HEK293 (cell line): ENCODE data around the gene NSFL1C.

ENCODE experiments used
- CTCF ChIA-PET: fragments of 350-600 bp; formaldehyde crosslinking; extraction: SDS; loops from one replicate; lab custom pipeline; 2021; ENCODE audit warnings: antibody characterized with exemption; lab: Yijun Ruan, JAX
- POLR2A ChIA-PET: fragments of 300-600 bp; formaldehyde crosslinking; extraction: SDS; loops from one replicate; lab custom pipeline; 2020; ENCODE audit warnings: antibody characterized with exemption, inconsistent platforms; lab: Yijun Ruan, JAX
- H3K27ac ChIP-seq: fragments of 200-500 bp; sonication (Bioruptor generic); 2 replicates; pipeline ENCODE4 v1.5.1; 2014; ENCODE audit warnings: low read depth, low read length, control low read depth, inconsistent platforms; ENCODE audit errors: extremely low read depth
- H3K36me3 ChIP-seq, 2 experiments: fragments of 200-500 bp in 1 of 2; sonication (Bioruptor generic) in 1 of 2; 1 replicate in 1 of 2; 2 replicates in 1 of 2; pipeline ENCODE4 v1.5.1; 2014 to 2017; ENCODE audit warnings: inconsistent platforms in 2 of 2, low read length in 2 of 2; ENCODE audit not compliant: control insufficient read depth in 2 of 2, insufficient read depth in 1 of 2
- H3K4me1 ChIP-seq: fragments of 200-500 bp; sonication (Bioruptor generic); 2 replicates; pipeline ENCODE4 v1.5.1; 2014; ENCODE audit warnings: mild to moderate bottlenecking, low read length, inconsistent platforms; ENCODE audit not compliant: control insufficient read depth, insufficient read depth
- H3K4me3 ChIP-seq: 2 replicates; pipeline ENCODE4 v1.5.1; 2011; ENCODE audit warnings: low read depth, mild to moderate bottlenecking, control low read depth, low read length, moderate library complexity
- H3K9me3 ChIP-seq: fragments of 200-500 bp; sonication (Bioruptor generic); 2 replicates; pipeline ENCODE4 v1.5.1; 2014; ENCODE audit warnings: low read depth, low read length, inconsistent platforms; ENCODE audit not compliant: control insufficient read depth, insufficient read depth
- BCL11B ChIP-seq: fragments of 450-650 bp; formaldehyde crosslinking; IDR thresholded peaks from 2 replicates; pipeline ENCODE4 v1.5.1; 2016; ENCODE audit warnings: low read depth, missing biosample characterization, missing genetic modification characterization
- GLI2 ChIP-seq: fragments of 450-650 bp; formaldehyde crosslinking; IDR thresholded peaks from 2 replicates; pipeline ENCODE4; 2017; ENCODE audit warnings: missing biosample characterization, missing genetic modification characterization, low read depth, borderline replicate concordance
- OSR2 ChIP-seq: fragments of 450-650 bp; formaldehyde crosslinking; IDR thresholded peaks from 2 replicates; pipeline ENCODE4 v1.5.1; 2016; ENCODE audit warnings: missing biosample characterization, missing genetic modification characterization
- REPIN1 ChIP-seq: fragments of 450-650 bp; formaldehyde crosslinking; IDR thresholded peaks from 2 replicates; pipeline ENCODE4 v1.5.1; 2017; ENCODE audit warnings: missing biosample characterization, missing genetic modification characterization, low read depth
- SCRT1 ChIP-seq: fragments of 450-650 bp; formaldehyde crosslinking; IDR thresholded peaks from 2 replicates; pipeline ENCODE4 v1.5.1; 2016; ENCODE audit warnings: missing biosample characterization, missing genetic modification characterization, borderline replicate concordance
- SP7 ChIP-seq: fragments of 450-650 bp; formaldehyde crosslinking; IDR thresholded peaks from 2 replicates; pipeline ENCODE4 v1.5.1; 2016; ENCODE audit warnings: missing biosample characterization, missing genetic modification characterization
- ZBTB1 ChIP-seq: fragments of 450-650 bp; formaldehyde crosslinking; IDR thresholded peaks from 2 replicates; pipeline ENCODE4 v1.5.1; 2016; ENCODE audit warnings: missing biosample characterization, missing genetic modification characterization
- ZBTB49 ChIP-seq: fragments of 450-650 bp; formaldehyde crosslinking; IDR thresholded peaks from 2 replicates; pipeline ENCODE4 v1.5.1; 2016; ENCODE audit warnings: missing biosample characterization, missing genetic modification characterization, low read depth
- ZNF146 ChIP-seq: fragments of 450-650 bp; formaldehyde crosslinking; IDR thresholded peaks from 2 replicates; pipeline ENCODE4 v1.5.1; 2016; ENCODE audit warnings: missing biosample characterization, missing genetic modification characterization
- ZNF169 ChIP-seq: fragments of 450-650 bp; formaldehyde crosslinking; IDR thresholded peaks from 2 replicates; pipeline ENCODE4 v1.5.1; 2016; ENCODE audit warnings: missing biosample characterization, missing genetic modification characterization
- ZNF2 ChIP-seq: fragments of 450-650 bp; formaldehyde crosslinking; IDR thresholded peaks from 2 replicates; pipeline ENCODE4 v1.5.1; 2016; ENCODE audit warnings: missing biosample characterization, missing genetic modification characterization
- ZNF394 ChIP-seq: fragments of 450-650 bp; formaldehyde crosslinking; IDR thresholded peaks from 2 replicates; pipeline ENCODE4 v1.5.1; 2016; ENCODE audit warnings: missing biosample characterization, missing genetic modification characterization, mild to moderate bottlenecking, moderate library complexity, borderline replicate concordance
- ZNF571 ChIP-seq: fragments of 450-650 bp; formaldehyde crosslinking; IDR thresholded peaks from 2 replicates; pipeline ENCODE4 v1.5.0; 2017; ENCODE audit warnings: missing biosample characterization, missing genetic modification characterization
- ZNF654 ChIP-seq: fragments of 450-650 bp; formaldehyde crosslinking; IDR thresholded peaks from 2 replicates; pipeline ENCODE4 v1.5.1; 2016; ENCODE audit warnings: low read depth, missing biosample characterization, missing genetic modification characterization
- ZNF658 ChIP-seq: fragments of 450-650 bp; formaldehyde crosslinking; IDR thresholded peaks from 2 replicates; pipeline ENCODE4; 2016; ENCODE audit warnings: missing biosample characterization, missing genetic modification characterization
- ZNF670 ChIP-seq: fragments of 450-650 bp; formaldehyde crosslinking; IDR thresholded peaks from 2 replicates; pipeline ENCODE4 v1.5.1; 2016; ENCODE audit warnings: missing biosample characterization, missing genetic modification characterization, low read depth
- ZNF677 ChIP-seq: fragments of 450-650 bp; IDR thresholded peaks from 2 replicates; pipeline ENCODE4 v1.5.0; 2018; ENCODE audit warnings: missing biosample characterization, mild to moderate bottlenecking, missing genetic modification characterization, moderate library complexity
- ZNF701 ChIP-seq: fragments of 450-650 bp; formaldehyde crosslinking; IDR thresholded peaks from 2 replicates; pipeline ENCODE4 v1.5.1; 2016; ENCODE audit warnings: missing biosample characterization, missing genetic modification characterization
- ZNF747 ChIP-seq: fragments of 450-650 bp; formaldehyde crosslinking; IDR thresholded peaks from 2 replicates; pipeline ENCODE4 v1.5.1; 2016; ENCODE audit warnings: missing biosample characterization, missing genetic modification characterization
- ZNF776 ChIP-seq: fragments of 450-650 bp; formaldehyde crosslinking; IDR thresholded peaks from 2 replicates; pipeline ENCODE4 v1.5.0; 2017; ENCODE audit warnings: missing biosample characterization, missing genetic modification characterization, borderline replicate concordance
- ZNF830 ChIP-seq: fragments of 450-650 bp; IDR thresholded peaks from 2 replicates; pipeline ENCODE4 v1.5.0; 2018; ENCODE audit warnings: missing biosample characterization, missing genetic modification characterization, low read depth, mild to moderate bottlenecking, moderate library complexity
- ZNF837 ChIP-seq: fragments of 450-650 bp; formaldehyde crosslinking; IDR thresholded peaks from 2 replicates; pipeline ENCODE4 v1.5.1; 2016; ENCODE audit warnings: missing biosample characterization, missing genetic modification characterization
- TF ChIP-seq, protein P1 (sequence below): fragments of 450-650 bp; formaldehyde crosslinking; IDR thresholded peaks from 2 replicates; pipeline ENCODE4 v1.5.1; 2016; ENCODE audit warnings: missing biosample characterization, missing genetic modification characterization, borderline replicate concordance
- TF ChIP-seq, protein P2 (sequence below): fragments of 450-650 bp; formaldehyde crosslinking; IDR thresholded peaks from 2 replicates; pipeline ENCODE4 v1.5.1; 2016; ENCODE audit warnings: missing biosample characterization, missing genetic modification characterization

Gene NSFL1C

GRCh38 chr20:1440024-1440423, 26.6 kb downstream of the NSFL1C start (continued):
- TF ChIP-seq BCL11B (no peak), SCRT1 (tag by site-specific recombination) (peak; percentile 75), OSR2 (no peak)
- TF ChIP-seq, all 188 proteins: peak for 3

DNA sequence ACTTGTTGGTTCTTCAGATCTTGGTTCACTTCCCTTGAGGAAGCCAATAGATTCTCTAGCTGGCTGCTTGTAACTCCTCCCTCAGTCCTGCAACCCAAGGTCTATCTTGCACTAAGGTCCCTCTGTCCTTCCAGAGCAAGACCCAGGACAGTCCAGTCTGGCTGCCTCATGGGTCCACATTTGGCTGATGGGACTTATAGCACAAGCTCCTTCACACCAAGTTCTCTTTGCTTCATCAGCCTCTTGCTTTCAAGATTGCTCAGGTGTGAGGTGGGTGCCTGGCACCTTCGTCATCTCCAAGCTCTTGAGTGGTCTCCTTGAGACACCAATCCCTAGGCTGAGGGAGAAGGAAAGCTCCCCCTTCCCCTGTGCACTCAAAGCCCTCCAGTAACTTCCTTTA, 28.3 kb downstream of the NSFL1C start:
- Histone ChIP-seq H3K9me3 (no peaks in the 10 kb centered on the region), H3K27ac (no peak overlapping the region), H3K4me3 (no peak overlapping the region), H3K4me1 (no peaks in the 10 kb centered on the region), H3K36me3 (peaks cover 6 to 26% of the 10 kb centered on the region in 2 experiments; a peak in 2 of 3 replicates)
- no peak for TF ChIP-seq ZNF169 (tag by site-specific recombination)
- TF ChIP-seq ZNF394, result no peak
- no peak for TF ChIP-seq ZBTB1 (tag by site-specific recombination)
- no peak for TF ChIP-seq ZNF670 (tag by site-specific recombination)
- TF ChIP-seq ZNF701 (tag by site-specific recombination), result no peak
- TF ChIP-seq ZNF747 (tag by site-specific recombination), result no peak
- no peak for TF ChIP-seq ZNF830
- no peak for TF ChIP-seq ZNF658
- TF ChIP-seq ZNF677, result no peak
- TF ChIP-seq, protein P1, sequence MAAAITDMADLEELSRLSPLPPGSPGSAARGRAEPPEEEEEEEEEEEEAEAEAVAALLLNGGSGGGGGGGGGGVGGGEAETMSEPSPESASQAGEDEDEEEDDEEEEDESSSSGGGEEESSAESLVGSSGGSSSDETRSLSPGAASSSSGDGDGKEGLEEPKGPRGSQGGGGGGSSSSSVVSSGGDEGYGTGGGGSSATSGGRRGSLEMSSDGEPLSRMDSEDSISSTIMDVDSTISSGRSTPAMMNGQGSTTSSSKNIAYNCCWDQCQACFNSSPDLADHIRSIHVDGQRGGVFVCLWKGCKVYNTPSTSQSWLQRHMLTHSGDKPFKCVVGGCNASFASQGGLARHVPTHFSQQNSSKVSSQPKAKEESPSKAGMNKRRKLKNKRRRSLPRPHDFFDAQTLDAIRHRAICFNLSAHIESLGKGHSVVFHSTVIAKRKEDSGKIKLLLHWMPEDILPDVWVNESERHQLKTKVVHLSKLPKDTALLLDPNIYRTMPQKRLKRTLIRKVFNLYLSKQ, result no peak
- no peak for TF ChIP-seq ZNF837
- TF ChIP-seq SP7 (tag by site-specific recombination), result no peak
- TF ChIP-seq ZBTB49 (tag by site-specific recombination), result no peak
- no peak for TF ChIP-seq ZNF776 (tag by site-specific recombination)
- no peak for TF ChIP-seq ZNF571 (tag by site-specific recombination)
- no peak for TF ChIP-seq ZNF146 (tag by site-specific recombination)
- TF ChIP-seq GLI2, result no peak
- no peak for TF ChIP-seq REPIN1
- ChIA-PET POLR2A (interaction anchor here (0.8 kb wide), 1 partner anchor 113 kb away, joined by 4 read pairs; no protein-coding TSS in a partner anchor), CTCF (interaction anchor here (0.7 to 6.1 kb wide), 19 partner anchors 9 to 228 kb away, joined by 3 to 56 read pairs (median 4); no protein-coding TSS in a partner anchor)

- no peak overlapping the region for H3K4me3 ChIP-seq
- no peak overlapping the region for H3K27ac ChIP-seq
- CTCF ChIA-PET, result interaction anchor here (0.6 to 6.1 kb wide), 36 partner anchors 11 to 1795 kb away, joined by 3 to 56 read pairs (median 4); partner anchors contain the start of gene NSFL1C
- H3K4me1 ChIP-seq, result no peaks in the 10 kb centered on the region
- H3K9me3 ChIP-seq, result no peaks in the 10 kb centered on the region
- POLR2A ChIA-PET, result no interaction called here
- peaks cover 6 to 16% of the 10 kb centered on the region in 2 experiments; a peak in 2 of 3 replicates for H3K36me3 ChIP-seq
- TF ChIP-seq ZNF2, result peak; percentile 73
- TF ChIP-seq, protein P2, sequence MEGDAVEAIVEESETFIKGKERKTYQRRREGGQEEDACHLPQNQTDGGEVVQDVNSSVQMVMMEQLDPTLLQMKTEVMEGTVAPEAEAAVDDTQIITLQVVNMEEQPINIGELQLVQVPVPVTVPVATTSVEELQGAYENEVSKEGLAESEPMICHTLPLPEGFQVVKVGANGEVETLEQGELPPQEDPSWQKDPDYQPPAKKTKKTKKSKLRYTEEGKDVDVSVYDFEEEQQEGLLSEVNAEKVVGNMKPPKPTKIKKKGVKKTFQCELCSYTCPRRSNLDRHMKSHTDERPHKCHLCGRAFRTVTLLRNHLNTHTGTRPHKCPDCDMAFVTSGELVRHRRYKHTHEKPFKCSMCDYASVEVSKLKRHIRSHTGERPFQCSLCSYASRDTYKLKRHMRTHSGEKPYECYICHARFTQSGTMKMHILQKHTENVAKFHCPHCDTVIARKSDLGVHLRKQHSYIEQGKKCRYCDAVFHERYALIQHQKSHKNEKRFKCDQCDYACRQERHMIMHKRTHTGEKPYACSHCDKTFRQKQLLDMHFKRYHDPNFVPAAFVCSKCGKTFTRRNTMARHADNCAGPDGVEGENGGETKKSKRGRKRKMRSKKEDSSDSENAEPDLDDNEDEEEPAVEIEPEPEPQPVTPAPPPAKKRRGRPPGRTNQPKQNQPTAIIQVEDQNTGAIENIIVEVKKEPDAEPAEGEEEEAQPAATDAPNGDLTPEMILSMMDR (tag by site-specific recombination), result peak; percentile 88
- no peak for TF ChIP-seq ZBTB1 (tag by site-specific recombination)
- TF ChIP-seq ZNF654, result peak; percentile 95
- peak; percentile 55; the same call in 1 of the 2 replicates for TF ChIP-seq REPIN1
These were observed 29.3 kb downstream of the NSFL1C start for GRCh38 chr20:1437235-1437904.
